ENCODE data around the gene CD84.
"Not testable (repeated sequence)": the region's sequence is repeated elsewhere in the genome, so short reads cannot be mapped to it uniquely, and the experiment has no call there.

The CD84 gene

DNA sequence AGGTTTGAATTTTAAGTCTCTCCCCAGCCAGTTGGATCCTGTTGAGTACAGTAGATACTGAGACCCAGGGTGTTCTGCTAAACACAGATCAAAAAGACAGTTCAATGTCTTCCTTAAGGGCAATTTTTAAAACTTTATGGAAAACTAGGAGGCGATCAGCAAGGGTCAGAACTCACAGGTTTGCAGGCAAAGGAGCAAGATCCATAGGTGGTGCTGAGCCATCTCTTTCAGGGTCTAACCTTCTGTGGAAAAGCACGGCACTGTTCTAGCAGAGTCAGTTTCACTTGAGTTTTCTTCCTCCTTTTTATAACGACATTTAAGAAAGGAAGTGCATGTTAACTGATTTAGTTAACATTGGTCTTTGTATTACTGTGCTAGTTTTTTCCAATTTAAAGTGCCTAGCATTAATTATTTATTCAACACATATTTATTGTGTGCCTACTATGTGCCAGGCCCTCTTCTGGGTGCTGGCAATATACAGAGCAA lies at the start of gene CD84:
TSS of gene CD84 (minus strand) at position 281 of the 486 bp plus-strand sequence. CDS start at position 222, 59 bp downstream.
- no peak within 1 kb of the TSS for H3K4me3 ChIP-seq (ENCODE audit: low read depth, low read length)
- TF ChIP-seq CTCF (IDR thresholded peaks at IDR 0.05; ENCODE audit: insufficient read depth, low read length, missing control alignments) = no peak
- DNase-seq (ENCODE audit: low read depth, low spot score) = no peak
- ChIA-PET POLR2A (no interaction called here), CTCF (interaction anchor here (1.3 kb wide), 1 partner anchor 35 kb away, joined by 3 read pairs; no protein-coding TSS in a partner anchor)

- DNase-seq (ENCODE audit: low read depth, low spot score) = no peak
- ChIA-PET CTCF (no interaction called here), POLR2A (no interaction called here)
- H3K4me3 ChIP-seq (ENCODE audit: low read depth, low read length) = no peak overlapping the region
- no peak for TF ChIP-seq CTCF (IDR thresholded peaks at IDR 0.05; ENCODE audit: insufficient read depth, low read length, missing control alignments)
Observed at GRCh38 chr1:160628799-160629263, 49.5 kb upstream of the CD84 start.

- POLR2A ChIA-PET; CTCF ChIA-PET; DNase-seq (ENCODE audit: low read depth, low spot score); H3K4me3 ChIP-seq (ENCODE audit: low read depth, low read length): not testable (repeated sequence)
Observed at GRCh38 chr1:160627677-160628289, 48.5 kb upstream of the CD84 start.

DNA sequence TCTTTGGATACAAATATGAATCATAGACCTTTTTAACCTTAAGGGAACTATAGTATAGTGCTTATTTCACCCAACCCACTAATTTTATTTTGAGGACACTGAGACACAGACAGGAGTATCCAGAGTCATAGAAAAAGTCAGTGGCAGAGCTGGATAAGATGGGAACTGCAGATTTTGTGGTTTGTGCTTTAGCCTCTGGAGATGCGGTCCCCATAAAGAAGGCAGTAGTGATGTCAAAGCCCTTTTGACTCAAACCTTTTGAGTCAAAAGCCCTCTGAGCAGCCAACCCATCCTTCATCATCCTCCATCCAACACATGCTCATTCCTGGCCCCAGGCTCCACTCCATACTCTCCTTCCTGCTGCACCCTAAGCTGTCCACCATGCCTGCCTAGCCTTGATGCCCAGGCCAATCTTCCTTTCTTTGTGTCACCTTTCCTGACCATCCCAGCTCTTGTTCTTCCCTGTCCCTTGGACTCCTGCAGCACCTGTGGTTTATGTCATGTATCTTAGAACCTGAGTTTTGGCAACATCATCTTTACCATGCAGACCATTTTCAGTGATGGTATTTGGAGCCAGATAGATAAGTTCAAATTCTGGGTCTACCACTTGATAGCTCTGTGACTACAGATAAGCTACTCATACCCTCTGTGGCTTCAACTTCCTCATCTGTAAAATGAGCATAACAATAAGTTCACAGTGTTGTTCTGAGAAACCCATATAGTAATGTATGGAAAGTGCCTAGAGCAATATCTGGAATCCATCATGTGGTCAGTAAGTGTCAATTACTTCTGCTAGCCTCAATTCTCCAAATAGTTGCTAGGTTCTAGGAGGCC lies 47.4 kb upstream of the CD84 start:
- POLR2A ChIA-PET = no interaction called here

DNA sequence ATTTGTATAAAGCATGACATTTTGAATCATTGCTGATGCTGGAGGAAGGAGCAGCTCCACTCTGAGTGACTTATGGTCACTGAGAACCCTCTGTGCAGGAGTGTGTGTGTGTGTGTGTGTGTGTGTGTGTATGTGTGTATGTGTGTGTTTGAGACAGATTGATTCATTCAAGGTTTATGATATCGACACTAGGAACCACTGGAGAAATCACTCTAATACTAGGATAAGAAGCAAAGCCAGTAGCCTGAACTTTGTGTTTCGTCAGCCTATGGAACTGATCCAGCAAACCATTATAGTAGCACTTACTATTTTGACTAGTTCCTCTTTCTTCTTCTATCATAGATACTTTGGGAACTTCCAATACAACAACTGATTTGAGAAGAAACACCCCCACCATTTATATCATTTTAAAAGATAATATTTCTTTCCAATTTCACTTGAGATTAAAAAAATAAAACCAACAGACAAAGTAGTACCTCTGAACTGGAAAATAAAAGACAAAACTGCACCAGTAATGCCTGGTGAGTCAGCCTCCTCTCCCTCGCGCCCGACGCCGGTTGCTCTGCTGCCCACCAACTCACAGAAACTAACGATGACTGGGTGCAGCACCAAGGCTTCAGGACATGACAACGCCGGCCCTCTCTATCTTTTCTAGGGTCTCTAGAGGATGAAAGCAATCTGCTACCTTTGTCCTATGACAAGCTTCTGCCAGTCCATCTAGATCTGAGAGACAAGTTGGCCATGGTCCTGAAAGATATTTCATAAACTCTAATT lies 46.6 kb upstream of the CD84 start:
- TF ChIP-seq CTCF (IDR thresholded peaks at IDR 0.05; ENCODE audit: insufficient read depth, low read length, missing control alignments) = no peak
- POLR2A ChIA-PET = no interaction called here
- no peak overlapping the region for H3K4me3 ChIP-seq (ENCODE audit: low read depth, low read length)
- CTCF ChIA-PET = no interaction called here
- DNase-seq (ENCODE audit: low read depth, low spot score) = no peak

More for the DNA sequence above, 47.4 kb upstream of the CD84 start:
- CTCF ChIA-PET = no interaction called here
- no peak overlapping the region for H3K4me3 ChIP-seq (ENCODE audit: low read depth, low read length)
- DNase-seq (ENCODE audit: low read depth, low spot score) = no peak
- no peak for TF ChIP-seq CTCF (IDR thresholded peaks at IDR 0.05; ENCODE audit: insufficient read depth, low read length, missing control alignments)

DNA sequence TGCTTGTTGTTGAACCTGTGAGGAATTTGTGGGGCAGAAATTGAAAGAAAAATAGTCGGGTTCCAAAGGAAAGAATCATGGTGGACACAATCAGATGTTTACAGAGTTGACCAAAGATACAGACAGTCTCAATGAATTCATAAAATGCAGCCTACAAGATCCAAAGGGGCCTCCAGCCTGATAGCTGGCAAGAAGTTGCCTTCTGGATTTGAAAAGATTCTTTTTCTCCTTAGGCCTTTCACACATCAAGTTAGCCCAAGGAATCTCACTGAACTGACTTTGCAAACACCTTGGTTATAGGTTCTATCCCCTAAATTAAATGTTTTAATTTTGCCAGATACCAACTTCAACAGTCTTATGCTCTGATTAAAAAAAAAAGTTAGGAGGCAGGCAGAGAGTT lies 46.0 kb upstream of the CD84 start:
- ChIA-PET CTCF (no interaction called here), POLR2A (no interaction called here)
- DNase-seq (ENCODE audit: low read depth, low spot score) = no peak
- H3K4me3 ChIP-seq (ENCODE audit: low read depth, low read length) = no peak overlapping the region
- TF ChIP-seq CTCF (IDR thresholded peaks at IDR 0.05; ENCODE audit: insufficient read depth, low read length, missing control alignments) = no peak
